ENCODE data around the gene TRIM33.

Gene TRIM33

GRCh38 chr1:114550336-114550735, 39.3 kb upstream of the TRIM33 start:
- H3K4me3 ChIP-seq (ENCODE audit: low read depth, low read length) = no peak overlapping the region
- no peak for DNase-seq (ENCODE audit: low read depth)
- TF ChIP-seq, protein P1, sequence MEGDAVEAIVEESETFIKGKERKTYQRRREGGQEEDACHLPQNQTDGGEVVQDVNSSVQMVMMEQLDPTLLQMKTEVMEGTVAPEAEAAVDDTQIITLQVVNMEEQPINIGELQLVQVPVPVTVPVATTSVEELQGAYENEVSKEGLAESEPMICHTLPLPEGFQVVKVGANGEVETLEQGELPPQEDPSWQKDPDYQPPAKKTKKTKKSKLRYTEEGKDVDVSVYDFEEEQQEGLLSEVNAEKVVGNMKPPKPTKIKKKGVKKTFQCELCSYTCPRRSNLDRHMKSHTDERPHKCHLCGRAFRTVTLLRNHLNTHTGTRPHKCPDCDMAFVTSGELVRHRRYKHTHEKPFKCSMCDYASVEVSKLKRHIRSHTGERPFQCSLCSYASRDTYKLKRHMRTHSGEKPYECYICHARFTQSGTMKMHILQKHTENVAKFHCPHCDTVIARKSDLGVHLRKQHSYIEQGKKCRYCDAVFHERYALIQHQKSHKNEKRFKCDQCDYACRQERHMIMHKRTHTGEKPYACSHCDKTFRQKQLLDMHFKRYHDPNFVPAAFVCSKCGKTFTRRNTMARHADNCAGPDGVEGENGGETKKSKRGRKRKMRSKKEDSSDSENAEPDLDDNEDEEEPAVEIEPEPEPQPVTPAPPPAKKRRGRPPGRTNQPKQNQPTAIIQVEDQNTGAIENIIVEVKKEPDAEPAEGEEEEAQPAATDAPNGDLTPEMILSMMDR (IDR thresholded peaks at IDR 0.05; ENCODE audit: insufficient read depth, low read depth, low read length, missing control alignments) = no peak

- no peak overlapping the region for H3K4me3 ChIP-seq (ENCODE audit: low read depth, low read length)
- TF ChIP-seq, protein P1 (IDR thresholded peaks at IDR 0.05; ENCODE audit: insufficient read depth, low read depth, low read length, missing control alignments) = no peak
- no peak for DNase-seq (ENCODE audit: low read depth)
Observed at GRCh38 chr1:114549137-114549536, 38.1 kb upstream of the TRIM33 start.

DNA sequence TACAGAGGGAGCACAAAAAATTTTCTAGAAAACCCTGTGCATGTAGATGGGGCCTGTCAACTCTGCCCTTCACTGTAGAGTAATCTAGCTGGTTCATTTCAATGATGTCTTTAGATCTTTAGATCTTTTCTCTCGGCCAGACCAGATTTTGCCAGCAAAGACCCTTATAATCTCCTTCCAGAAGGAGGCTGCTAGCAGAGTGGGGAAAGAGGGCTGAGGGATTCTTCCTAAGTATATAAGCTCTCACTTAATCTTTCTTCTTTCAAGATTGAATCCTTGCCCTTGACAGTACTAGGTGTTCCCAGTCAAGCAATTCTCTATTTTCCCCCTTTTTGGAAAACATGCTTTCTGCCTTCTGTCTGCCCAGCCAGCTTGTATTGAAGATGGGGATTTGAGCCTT, 36.1 kb upstream of the TRIM33 start:
- H3K4me3 ChIP-seq (ENCODE audit: low read depth, low read length) = no peak overlapping the region
- DNase-seq (ENCODE audit: low read depth) = no peak
- TF ChIP-seq, protein P1 (IDR thresholded peaks at IDR 0.05; ENCODE audit: insufficient read depth, low read depth, low read length, missing control alignments) = no peak

DNA sequence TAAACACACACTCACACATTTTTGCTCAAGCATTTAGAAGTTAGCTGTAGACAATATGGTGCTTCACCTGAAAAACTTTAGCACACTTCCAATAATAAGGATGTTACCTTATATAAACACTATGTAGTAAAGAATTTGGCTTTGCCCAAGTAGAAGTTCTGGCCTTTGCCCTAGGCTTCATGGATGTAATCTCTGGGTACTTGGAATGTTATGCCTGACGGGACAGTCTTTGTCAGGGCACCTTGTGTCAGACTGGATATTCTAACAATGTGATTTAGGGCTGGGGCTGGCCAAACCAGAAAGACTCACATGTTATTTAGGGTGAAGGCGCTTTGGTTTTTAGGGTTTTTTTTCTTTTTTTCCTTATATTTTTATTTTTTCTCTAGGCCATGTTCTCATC, 34.8 kb upstream of the TRIM33 start:
- TF ChIP-seq, protein P1 (IDR thresholded peaks at IDR 0.05; ENCODE audit: insufficient read depth, low read depth, low read length, missing control alignments) = no peak
- DNase-seq (ENCODE audit: low read depth) = no peak
- H3K4me3 ChIP-seq (ENCODE audit: low read depth, low read length) = no peak overlapping the region

DNA sequence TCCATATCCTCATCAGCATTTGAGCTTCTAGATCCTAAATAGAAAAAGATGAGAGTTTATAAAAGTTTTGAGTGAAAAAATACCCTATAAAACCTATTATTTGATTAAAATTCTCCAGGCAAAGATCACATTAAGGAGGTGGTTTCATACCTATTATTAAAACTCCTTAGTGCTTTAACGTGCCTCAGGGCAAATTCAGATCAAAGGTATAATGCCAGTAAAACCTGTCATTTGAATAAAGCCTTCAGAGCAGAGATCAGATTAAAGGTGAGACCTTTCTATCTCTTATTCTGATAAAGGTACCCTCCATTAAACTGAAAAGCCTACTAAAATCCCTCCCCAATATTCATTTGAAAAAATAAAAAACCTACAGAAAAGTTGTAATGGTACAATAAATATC, 34.3 kb upstream of the TRIM33 start:
- H3K4me3 ChIP-seq (ENCODE audit: low read depth, low read length) = no peak overlapping the region
- TF ChIP-seq, protein P1 (IDR thresholded peaks at IDR 0.05; ENCODE audit: insufficient read depth, low read depth, low read length, missing control alignments) = no peak
- DNase-seq (ENCODE audit: low read depth) = no peak

DNA sequence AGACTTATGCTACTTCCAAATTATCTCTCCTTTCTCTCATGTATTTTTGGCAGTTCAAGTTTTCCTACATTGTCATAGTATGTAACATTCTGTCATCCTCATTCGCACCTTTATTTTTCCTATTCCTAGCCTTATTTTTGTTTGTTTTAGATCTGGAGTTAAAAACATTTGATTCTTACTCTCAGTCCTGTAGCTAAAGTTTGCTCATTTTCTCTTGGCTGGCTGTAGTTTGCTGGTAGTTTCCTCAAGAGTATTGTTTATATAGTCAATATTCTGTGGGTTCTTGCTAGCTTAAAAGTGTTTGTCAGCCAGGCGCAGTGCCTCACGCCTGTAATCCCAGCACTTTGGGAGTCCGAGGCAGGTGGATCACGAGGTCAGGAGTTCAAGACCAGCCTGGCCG, 29.8 kb upstream of the TRIM33 start:
- no peak for DNase-seq (ENCODE audit: low read depth)
- TF ChIP-seq, protein P1 (IDR thresholded peaks at IDR 0.05; ENCODE audit: insufficient read depth, low read depth, low read length, missing control alignments) = no peak

DNA sequence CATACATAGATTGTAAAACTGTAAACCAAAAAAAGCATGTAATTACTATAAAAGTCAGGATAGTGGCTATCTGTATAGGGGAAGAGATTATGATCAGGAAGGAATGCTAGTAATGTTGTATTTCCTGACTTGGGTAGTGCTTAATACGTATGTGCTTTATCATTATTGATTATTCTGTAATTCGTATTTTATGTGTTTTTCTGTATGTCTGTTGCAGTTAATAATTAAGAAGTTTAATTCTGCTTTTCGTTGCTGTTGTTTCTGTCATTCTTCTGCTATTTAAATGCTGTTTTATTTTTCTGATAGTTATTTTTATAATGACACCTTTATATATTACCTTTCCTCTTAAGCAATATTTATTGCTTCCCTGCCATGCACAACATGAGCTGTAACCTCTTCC, 29.3 kb upstream of the TRIM33 start:
- no peak overlapping the region for H3K4me3 ChIP-seq (ENCODE audit: low read depth, low read length)
- TF ChIP-seq, protein P1 (IDR thresholded peaks at IDR 0.05; ENCODE audit: insufficient read depth, low read depth, low read length, missing control alignments) = no peak

More for the DNA sequence above, 29.8 kb upstream of the TRIM33 start:
- H3K4me3 ChIP-seq (ENCODE audit: low read depth, low read length) = no peak overlapping the region

More for the DNA sequence above, 29.3 kb upstream of the TRIM33 start:
- no peak for DNase-seq (ENCODE audit: low read depth)

Measured in GM12865 (cell line).